ENCODE results near the gene EPS8. TPM values are rescaled to one million over a fixed set of nuclear protein-coding genes. Genes with fewer than 3 reads are reported as not detected.
A peak's percentile ranks its signal among the peaks of the same experiment; 100 is the strongest.

Gene EPS8
- total RNA-seq, 1 donor from 2014 or later, result 58.2 TPM

DNA sequence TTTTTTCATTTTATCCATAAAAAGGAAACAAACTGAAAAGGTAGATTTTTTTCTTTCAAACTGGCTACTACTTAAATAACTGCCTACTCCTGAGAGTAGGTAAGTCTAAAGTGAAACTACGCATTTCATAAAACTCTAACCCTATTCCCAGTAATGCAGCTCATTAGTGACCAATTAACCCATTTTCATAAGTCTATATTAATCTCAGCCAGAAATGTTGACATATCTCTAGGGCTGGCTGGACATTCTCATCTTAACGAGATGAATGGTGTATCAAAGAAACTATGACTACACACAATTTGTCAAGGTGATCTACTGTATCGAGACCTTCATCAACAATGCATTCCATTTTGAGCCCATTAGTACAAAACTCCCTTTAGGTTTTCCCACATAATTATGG, 57.2 kb downstream of the EPS8 start:
- intact Hi-C loops (cut with DNase I), result no loop called here
- Histone ChIP-seq H3K27ac (no peak overlapping the region), H3K4me3 (no peak overlapping the region), H3K4me1 (peaks cover 7% of the 10 kb centered on the region), H3K9me3 (no peaks in the 10 kb centered on the region), H3K27me3 (no peaks in the 10 kb centered on the region), H3K36me3 (no peaks in the 10 kb centered on the region)
- TF ChIP-seq, protein P1, sequence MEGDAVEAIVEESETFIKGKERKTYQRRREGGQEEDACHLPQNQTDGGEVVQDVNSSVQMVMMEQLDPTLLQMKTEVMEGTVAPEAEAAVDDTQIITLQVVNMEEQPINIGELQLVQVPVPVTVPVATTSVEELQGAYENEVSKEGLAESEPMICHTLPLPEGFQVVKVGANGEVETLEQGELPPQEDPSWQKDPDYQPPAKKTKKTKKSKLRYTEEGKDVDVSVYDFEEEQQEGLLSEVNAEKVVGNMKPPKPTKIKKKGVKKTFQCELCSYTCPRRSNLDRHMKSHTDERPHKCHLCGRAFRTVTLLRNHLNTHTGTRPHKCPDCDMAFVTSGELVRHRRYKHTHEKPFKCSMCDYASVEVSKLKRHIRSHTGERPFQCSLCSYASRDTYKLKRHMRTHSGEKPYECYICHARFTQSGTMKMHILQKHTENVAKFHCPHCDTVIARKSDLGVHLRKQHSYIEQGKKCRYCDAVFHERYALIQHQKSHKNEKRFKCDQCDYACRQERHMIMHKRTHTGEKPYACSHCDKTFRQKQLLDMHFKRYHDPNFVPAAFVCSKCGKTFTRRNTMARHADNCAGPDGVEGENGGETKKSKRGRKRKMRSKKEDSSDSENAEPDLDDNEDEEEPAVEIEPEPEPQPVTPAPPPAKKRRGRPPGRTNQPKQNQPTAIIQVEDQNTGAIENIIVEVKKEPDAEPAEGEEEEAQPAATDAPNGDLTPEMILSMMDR (IDR thresholded peaks at IDR 0.05), result no peak
- DNase-seq (no peak), ATAC-seq (no peak)

GRCh38 chr12:15729097-15729496, 60.1 kb downstream of the EPS8 start:
- Histone ChIP-seq H3K27me3 (no peaks in the 10 kb centered on the region), H3K4me3 (no peak overlapping the region), H3K4me1 (peaks cover 16% of the 10 kb centered on the region), H3K27ac (no peak overlapping the region), H3K36me3 (no peaks in the 10 kb centered on the region), H3K9me3 (no peaks in the 10 kb centered on the region)
- DNase-seq, result no peak
- ATAC-seq, result no peak
- TF ChIP-seq, protein P1 (IDR thresholded peaks at IDR 0.05), result no peak
- intact Hi-C loops (cut with DNase I), result no loop called here

DNA sequence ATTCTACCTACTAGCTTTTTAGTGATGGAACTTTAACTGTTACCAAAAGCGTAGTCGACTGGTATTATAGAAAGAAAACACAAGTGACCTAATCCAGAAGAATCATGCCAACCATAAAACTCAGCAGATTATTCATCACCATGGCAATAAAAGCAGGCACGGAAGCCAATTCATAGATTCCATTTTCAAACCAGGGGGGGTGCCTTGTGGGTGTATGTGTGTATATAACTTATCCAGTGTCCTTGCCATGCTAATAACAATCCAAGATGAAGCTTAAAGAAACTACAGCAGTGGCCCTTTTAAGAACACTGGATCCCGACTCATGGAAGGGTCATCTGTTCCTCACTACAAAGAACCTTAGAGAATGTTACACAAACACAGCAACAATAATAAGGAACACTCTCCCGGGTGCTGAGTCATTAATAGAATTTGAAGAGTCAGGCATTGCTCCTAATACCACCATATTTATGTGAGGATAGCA, 61.0 kb downstream of the EPS8 start:
- TF ChIP-seq, protein P1 (IDR thresholded peaks at IDR 0.05), result no peak
- DNase-seq (no peak), ATAC-seq (no peak)
- Histone ChIP-seq H3K27me3 (no peaks in the 10 kb centered on the region), H3K36me3 (no peaks in the 10 kb centered on the region), H3K27ac (no peak overlapping the region), H3K9me3 (no peaks in the 10 kb centered on the region), H3K4me3 (no peak overlapping the region), H3K4me1 (peaks cover 16% of the 10 kb centered on the region)
- intact Hi-C loops (cut with DNase I), result no loop called here

DNA sequence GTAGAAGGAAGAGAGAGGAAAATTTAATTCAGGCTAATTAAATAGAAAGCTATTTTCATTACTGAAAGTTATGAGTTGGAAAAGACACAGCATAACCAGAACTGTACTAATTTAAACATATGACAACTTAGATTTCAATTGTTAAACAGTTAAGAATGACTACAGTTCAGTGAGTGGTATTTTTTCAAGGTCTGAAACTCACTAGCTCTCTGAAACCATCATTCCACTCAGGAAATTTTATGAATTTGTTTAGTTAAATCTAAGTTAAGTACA, 62.4 kb downstream of the EPS8 start:
- intact Hi-C loops (cut with DNase I), result no loop called here
- H3K27ac ChIP-seq, result no peak overlapping the region
- peaks cover 14% of the 10 kb centered on the region for H3K4me1 ChIP-seq

GRCh38 chr12:15726027-15726877, 62.9 kb downstream of the EPS8 start:
- DNase-seq (no peak), ATAC-seq (peak; percentile 59)
- Histone ChIP-seq H3K4me1 (peaks cover 9% of the 10 kb centered on the region), H3K4me3 (no peak overlapping the region), H3K9me3 (no peaks in the 10 kb centered on the region), H3K27ac (peak overlapping the region; percentile 28), H3K36me3 (no peaks in the 10 kb centered on the region), H3K27me3 (no peaks in the 10 kb centered on the region)
- TF ChIP-seq, protein P1 (IDR thresholded peaks at IDR 0.05), result no peak
- intact Hi-C loops (cut with DNase I), result no loop called here

More for the DNA sequence above, 62.4 kb downstream of the EPS8 start:
- TF ChIP-seq, protein P1 (IDR thresholded peaks at IDR 0.05), result no peak
- ATAC-seq (no peak), DNase-seq (no peak)
- H3K36me3 ChIP-seq, result no peaks in the 10 kb centered on the region
- H3K9me3 ChIP-seq, result no peaks in the 10 kb centered on the region
- H3K4me3 ChIP-seq, result no peak overlapping the region
- H3K27me3 ChIP-seq, result no peaks in the 10 kb centered on the region
